HG02763 (cell line): ENCODE measurements around the gene CRY1.
"Not testable (repeated sequence)": the region's sequence is repeated elsewhere in the genome, so short reads cannot be mapped to it uniquely, and the experiment has no call there.

Source experiments
- ATAC-seq: cut with Tn5 transposase; IDR thresholded peaks from one replicate; pipeline ENCODE4 v1.9.1; 2021; ENCODE audit warnings: mild to moderate bottlenecking, moderate library complexity; ENCODE audit not compliant: unreplicated experiment

Gene CRY1

GRCh38 chr12:107012736-107013425, 80.5 kb downstream of the CRY1 start:
- no peak for ATAC-seq

GRCh38 chr12:107011519-107011918, 81.8 kb downstream of the CRY1 start:
- ATAC-seq: no peak

GRCh38 chr12:107007411-107007810, 85.9 kb downstream of the CRY1 start:
- ATAC-seq: no peak

GRCh38 chr12:107002665-107003064, 90.7 kb downstream of the CRY1 start:
- ATAC-seq: not testable (repeated sequence)

GRCh38 chr12:106999446-106999845, 93.9 kb downstream of the CRY1 start:
- ATAC-seq: no peak

- no peak for ATAC-seq
Observed at GRCh38 chr12:106997916-106998315, 95.4 kb downstream of the CRY1 start.

GRCh38 chr12:106996102-106996501, 97.2 kb downstream of the CRY1 start:
- not testable (repeated sequence) for ATAC-seq

GRCh38 chr12:106994579-106995220, 98.6 kb downstream of the CRY1 start:
- ATAC-seq: no peak

- ATAC-seq: no peak
Observed at GRCh38 chr12:106987846-106988245, 105.5 kb downstream of the CRY1 start.

- peak; percentile 87 for ATAC-seq
Observed at GRCh38 chr12:106986625-106987389, 106.5 kb downstream of the CRY1 start, which contains the start of gene MTERF2. TSS of gene MTERF2 (minus strand) at chr12:106987146. CDS start at chr12:106978714, 8,432 bp downstream.

- no peak for ATAC-seq
Observed at GRCh38 chr12:106986135-106986534, 107.2 kb downstream of the CRY1 start.

GRCh38 chr12:106985479-106985878, 107.9 kb downstream of the CRY1 start:
- ATAC-seq: no peak

- ATAC-seq: no peak
Observed at GRCh38 chr12:106984588-106985137, 108.7 kb downstream of the CRY1 start.

- no peak for ATAC-seq
Observed at GRCh38 chr12:106982229-106982628, 111.1 kb downstream of the CRY1 start.

- no peak for ATAC-seq
Observed at GRCh38 chr12:106981788-106982187, 111.6 kb downstream of the CRY1 start.

- ATAC-seq: no peak
Observed at GRCh38 chr12:106980944-106981343, 112.4 kb downstream of the CRY1 start.

GRCh38 chr12:106978035-106978800, 115.1 kb downstream of the CRY1 start:
- no peak for ATAC-seq

- no peak for ATAC-seq
Observed at GRCh38 chr12:106976668-106977067, 116.7 kb downstream of the CRY1 start.

- ATAC-seq: no peak
Observed at GRCh38 chr12:106975993-106976658, 117.2 kb downstream of the CRY1 start.

GRCh38 chr12:106975098-106975497, 118.3 kb downstream of the CRY1 start:
- no peak for ATAC-seq
